ENCODE data around the gene PIP4K2B. TPM values are rescaled to one million over a fixed set of nuclear protein-coding genes. Genes with fewer than 3 reads are reported as not detected.

Gene PIP4K2B
- total and polyA plus RNA-seq, 2 of the 8 experiments (the other 6 are each of a cell fraction or from before 2014, with no cell fraction given): 21.5 to 57.8 TPM

DNA sequence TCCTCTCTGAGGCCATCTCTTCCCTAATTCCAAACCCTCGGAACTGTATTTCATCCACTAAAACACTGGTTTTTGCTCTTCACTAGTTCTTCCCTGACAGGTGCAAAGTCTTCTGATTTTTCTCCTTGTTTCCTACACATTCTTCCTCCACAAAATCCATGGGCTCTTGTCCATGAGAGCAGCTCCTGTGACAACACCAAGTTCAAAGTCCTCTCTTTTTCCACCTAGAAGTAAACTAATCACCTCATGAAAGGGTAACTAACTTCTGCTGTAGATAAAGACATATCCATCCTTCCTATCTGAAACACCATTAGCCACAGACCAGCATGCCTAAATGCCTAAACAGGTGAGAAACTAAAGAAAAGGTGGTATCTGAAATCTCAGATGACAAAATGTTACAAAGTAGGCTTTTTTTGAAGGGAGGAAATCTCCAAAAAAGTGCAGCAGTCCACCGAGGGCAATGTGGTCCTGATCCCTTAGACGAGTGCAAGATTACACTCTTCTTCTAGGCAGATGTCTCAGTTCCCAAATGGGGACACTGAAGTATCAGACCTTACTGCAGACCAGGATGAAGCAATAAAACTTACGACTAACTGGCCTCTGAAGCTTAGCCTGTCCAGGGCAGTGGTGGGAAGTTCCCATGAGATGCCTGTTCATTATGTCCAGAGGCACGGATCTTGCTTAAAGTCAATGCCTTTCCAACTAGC, 2.8 kb downstream of the PIP4K2B start:
- no peak overlapping the region for H3K56ac ChIP-seq (replicated peaks; ENCODE audit: insufficient read length, low read depth, low read length)
- no peak overlapping the region for H3K27ac ChIP-seq (ENCODE audit: low read depth, low read length)
- no peak overlapping the region for H2BK12ac ChIP-seq (ENCODE audit: low read depth, low read length)
- no peak overlapping the region for H2BK120ac ChIP-seq (replicated peaks; ENCODE audit: low read depth, low read length)
- H3K4ac ChIP-seq (replicated peaks; ENCODE audit: insufficient read length, low read depth, low read length): no peak overlapping the region
- no peak overlapping the region for H2BK15ac ChIP-seq (ENCODE audit: low read length)
- no peak overlapping the region; the same call in 1 of the 2 replicates for H2BK5ac ChIP-seq (ENCODE audit: low read depth, low read length)
- no peaks in the 10 kb centered on the region for H3K9me3 ChIP-seq (ENCODE audit: insufficient read depth in 2 of 2, low read depth in 1 of 2, low read length in 1 of 2)
- no peak for DNase-seq (ENCODE audit: low read depth in 1 of 2, low spot score in 2 of 2)
- H4K20me1 ChIP-seq (replicated peaks in 1 of 2; ENCODE audit: control insufficient read depth in 1 of 2, insufficient read depth in 2 of 2, low read length in 2 of 2): peaks cover 4 to 20% of the 10 kb centered on the region in 2 experiments
- peaks cover 5 to 8% (median 5%) of the 10 kb centered on the region in 4 experiments; a peak in 4 of 7 replicates for H3K4me1 ChIP-seq (replicated peaks in 1 of 4; ENCODE audit: control insufficient read depth in 3 of 4, insufficient read depth in 4 of 4, low read length in 3 of 4)
- peak overlapping the region in 1 of 2 experiments; percentile 84; a peak in 1 of 4 replicates for H3K4me2 ChIP-seq (ENCODE audit: insufficient read depth in 1 of 2, low read depth in 2 of 2, low read length in 2 of 2)
- H3K23ac ChIP-seq (ENCODE audit: insufficient read length): no peak overlapping the region
- no peak overlapping the region for H2AFZ ChIP-seq (ENCODE audit: low read length)
- FAIRE-seq: no peak
- no peak overlapping the region for H3K9ac ChIP-seq (replicated peaks in 1 of 4; ENCODE audit: extremely low read depth in 1 of 4, low read depth in 3 of 4, low read length in 3 of 4)
- H3K27me3 ChIP-seq (replicated peaks in 1 of 4; ENCODE audit: control insufficient read depth in 3 of 4, extremely low read depth in 1 of 4, insufficient read depth in 3 of 4, low read length in 3 of 4): no peaks in the 10 kb centered on the region
- no peak overlapping the region for H4K8ac ChIP-seq (ENCODE audit: extremely low read depth, insufficient read depth, low read length)
- H3K36me3 ChIP-seq (ENCODE audit: control insufficient read depth in 2 of 4, insufficient read depth in 4 of 4, low read length in 3 of 4): peaks cover 0 to 6% (median 4%) of the 10 kb centered on the region in 4 experiments; a peak in 5 of 8 replicates
- H2BK20ac ChIP-seq (ENCODE audit: low read length): no peak overlapping the region
- POLR2A ChIA-PET (ENCODE audit: partially characterized antibody): interaction anchor here (0.9 to 1.6 kb wide), 4 partner anchors 8 to 65 kb away, joined by 3 to 6 read pairs (median 4); no protein-coding TSS in a partner anchor
- 95% methylated on average over 5 of the region's 5 CpGs; no CpG with 5 or more reads in 1 of the 2 experiments for WGBS, 2 experiments (ENCODE audit: extremely low coverage in 1 of 2, insufficient coverage in 1 of 2, insufficient read length in 1 of 2, insufficient replicate concordance in 2 of 2, low coverage in 1 of 2, low lambda C conversion rate in 2 of 2, missing lambda C conversion rate in 1 of 2)
- H4K5ac ChIP-seq (ENCODE audit: insufficient read length, low read depth, low read length): no peak overlapping the region
- peaks cover 16 to 60% of the 10 kb centered on the region in 2 experiments for H3K79me2 ChIP-seq (ENCODE audit: control insufficient read depth in 1 of 2, insufficient read depth in 2 of 2, low read length in 2 of 2)
- peaks cover 31% of the 10 kb centered on the region for H3K79me1 ChIP-seq (ENCODE audit: low read depth, low read length)
- peaks cover 4% of the 10 kb centered on the region for H3K23me2 ChIP-seq (ENCODE audit: low read depth, low read length)
- CTCF ChIA-PET (ENCODE audit: partially characterized antibody): no interaction called here
- no peak overlapping the region for H3K4me3 ChIP-seq (ENCODE audit: extremely low read depth in 1 of 4, insufficient read depth in 2 of 4, low read depth in 3 of 4, low read length in 4 of 4)
- no peak overlapping the region for H3K18ac ChIP-seq (ENCODE audit: extremely low read depth, low read length)
- H3K14ac ChIP-seq (ENCODE audit: insufficient read length): no peak overlapping the region
- no peak overlapping the region for H2AK5ac ChIP-seq (ENCODE audit: low read depth, low read length)
- no peak overlapping the region for H4K91ac ChIP-seq (replicated peaks; ENCODE audit: insufficient read length, low read length)
- no peak for TF ChIP-seq BCL11A (IDR thresholded peaks at IDR 0.05; ENCODE audit: low read depth in 2 of 2, low read length in 2 of 2)

Measured in H1 (cell line).